Measurements from ENCODE around the gene FLII.

- TF ChIP-seq CTCF (IDR thresholded peaks at IDR 0.05; ENCODE audit: low read depth, low read length) (no peak), POLR2A (IDR thresholded peaks at IDR 0.05; ENCODE audit: extremely low read depth, insufficient read length) (no peak), MYC (IDR thresholded peaks at IDR 0.05; ENCODE audit: low read depth, low read length) (no peak)
Observed at GRCh38 chr17:18278867-18279266, 20.3 kb upstream of the FLII start.

All from NB4 (cell line).